ENCODE data around the gene SOHLH1.

Gene SOHLH1

DNA sequence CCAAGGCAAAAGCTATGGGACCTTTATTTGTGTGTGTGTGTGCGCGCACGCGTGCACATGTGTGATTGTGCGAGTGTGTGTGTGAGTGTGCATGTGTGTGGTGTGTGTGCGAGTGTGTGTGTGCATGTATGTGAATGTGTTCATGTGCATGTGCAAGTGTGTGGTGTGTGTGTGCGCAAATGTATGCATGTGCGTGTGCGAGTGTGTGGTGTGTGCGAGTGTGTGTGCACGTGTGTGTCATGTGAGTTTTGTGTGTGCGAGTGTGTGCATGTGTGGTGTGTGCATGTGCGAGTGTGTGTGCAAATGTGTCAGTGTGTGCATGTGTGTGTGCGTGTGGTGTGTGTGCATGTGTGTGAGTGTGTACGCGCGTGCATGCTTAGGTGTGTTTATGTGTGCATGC is 48.9 kb downstream of the SOHLH1 start:
- TF ChIP-seq, protein P1, sequence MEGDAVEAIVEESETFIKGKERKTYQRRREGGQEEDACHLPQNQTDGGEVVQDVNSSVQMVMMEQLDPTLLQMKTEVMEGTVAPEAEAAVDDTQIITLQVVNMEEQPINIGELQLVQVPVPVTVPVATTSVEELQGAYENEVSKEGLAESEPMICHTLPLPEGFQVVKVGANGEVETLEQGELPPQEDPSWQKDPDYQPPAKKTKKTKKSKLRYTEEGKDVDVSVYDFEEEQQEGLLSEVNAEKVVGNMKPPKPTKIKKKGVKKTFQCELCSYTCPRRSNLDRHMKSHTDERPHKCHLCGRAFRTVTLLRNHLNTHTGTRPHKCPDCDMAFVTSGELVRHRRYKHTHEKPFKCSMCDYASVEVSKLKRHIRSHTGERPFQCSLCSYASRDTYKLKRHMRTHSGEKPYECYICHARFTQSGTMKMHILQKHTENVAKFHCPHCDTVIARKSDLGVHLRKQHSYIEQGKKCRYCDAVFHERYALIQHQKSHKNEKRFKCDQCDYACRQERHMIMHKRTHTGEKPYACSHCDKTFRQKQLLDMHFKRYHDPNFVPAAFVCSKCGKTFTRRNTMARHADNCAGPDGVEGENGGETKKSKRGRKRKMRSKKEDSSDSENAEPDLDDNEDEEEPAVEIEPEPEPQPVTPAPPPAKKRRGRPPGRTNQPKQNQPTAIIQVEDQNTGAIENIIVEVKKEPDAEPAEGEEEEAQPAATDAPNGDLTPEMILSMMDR (IDR thresholded peaks at IDR 0.05): no peak
- TF ChIP-seq ZFX (IDR thresholded peaks at IDR 0.05; ENCODE audit: borderline replicate concordance): no peak
- no peak overlapping the region for H3K27ac ChIP-seq

DNA sequence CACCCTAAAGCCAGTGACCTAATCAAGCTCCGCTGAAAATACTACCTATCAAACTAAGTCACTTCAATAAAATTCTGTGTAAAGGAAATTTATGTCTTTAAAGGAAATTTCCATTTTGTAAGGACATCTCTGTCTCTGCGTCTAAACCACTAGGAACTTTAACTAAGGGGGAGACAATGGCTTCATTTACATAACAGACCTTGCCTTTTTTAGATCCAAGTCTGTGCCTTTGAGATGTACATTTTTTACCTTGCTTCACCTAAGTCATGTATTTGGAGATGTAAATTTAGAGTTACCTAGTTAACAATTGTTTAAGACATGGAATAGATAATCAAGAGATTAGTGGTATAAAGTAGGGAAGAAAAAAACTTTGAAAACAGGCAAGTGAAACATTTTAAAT is 49.8 kb downstream of the SOHLH1 start:
- no peak overlapping the region for H3K27ac ChIP-seq
- TF ChIP-seq ZFX (IDR thresholded peaks at IDR 0.05; ENCODE audit: borderline replicate concordance): no peak
- TF ChIP-seq, protein P1 (IDR thresholded peaks at IDR 0.05): no peak

DNA sequence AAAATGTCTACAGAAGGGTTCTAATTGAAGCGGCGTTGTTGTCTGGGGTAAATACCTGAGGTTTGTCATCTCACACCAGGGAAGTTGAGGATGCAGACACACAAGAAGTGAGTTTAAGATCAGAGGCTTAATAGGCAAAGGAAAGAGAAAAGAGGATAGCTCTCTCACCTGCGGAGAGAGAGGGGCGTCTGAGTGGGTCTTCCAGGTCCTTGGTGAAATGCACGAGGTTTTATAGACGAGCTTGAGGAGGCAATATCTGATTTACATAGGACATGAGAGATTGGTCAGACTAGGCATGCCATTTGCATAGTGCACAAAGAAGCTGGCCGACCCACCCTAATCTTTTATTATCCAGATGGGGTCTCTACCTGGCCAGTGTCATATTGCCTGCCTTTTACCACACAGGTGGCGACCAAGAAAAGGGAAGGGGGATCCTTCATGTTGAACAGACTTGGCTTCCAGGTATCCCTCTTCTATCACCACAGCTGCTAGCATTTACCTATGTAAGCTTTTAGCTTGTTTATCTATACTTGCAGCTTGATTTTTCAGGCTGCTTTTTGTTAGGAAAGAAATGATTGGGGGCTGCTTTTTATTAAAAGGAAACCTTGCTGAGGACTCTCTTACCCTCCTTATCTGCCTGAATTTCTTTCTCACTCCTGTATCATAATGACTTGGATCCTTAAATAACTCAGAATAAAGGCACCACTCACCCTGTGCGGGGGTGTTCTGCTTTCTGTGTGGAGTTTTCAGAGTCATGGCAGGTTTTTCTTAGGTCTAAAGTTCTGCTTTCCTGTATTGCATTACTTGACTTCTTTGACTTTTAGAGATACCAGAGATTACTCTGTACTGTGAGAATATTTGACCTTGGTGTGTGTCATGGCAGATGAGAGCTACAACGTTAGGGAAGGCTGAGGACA is 50.5 kb downstream of the SOHLH1 start:
- TF ChIP-seq, protein P1 (IDR thresholded peaks at IDR 0.05): no peak
- TF ChIP-seq ZFX (IDR thresholded peaks at IDR 0.05; ENCODE audit: borderline replicate concordance): no peak
- no peak overlapping the region for H3K27ac ChIP-seq

DNA sequence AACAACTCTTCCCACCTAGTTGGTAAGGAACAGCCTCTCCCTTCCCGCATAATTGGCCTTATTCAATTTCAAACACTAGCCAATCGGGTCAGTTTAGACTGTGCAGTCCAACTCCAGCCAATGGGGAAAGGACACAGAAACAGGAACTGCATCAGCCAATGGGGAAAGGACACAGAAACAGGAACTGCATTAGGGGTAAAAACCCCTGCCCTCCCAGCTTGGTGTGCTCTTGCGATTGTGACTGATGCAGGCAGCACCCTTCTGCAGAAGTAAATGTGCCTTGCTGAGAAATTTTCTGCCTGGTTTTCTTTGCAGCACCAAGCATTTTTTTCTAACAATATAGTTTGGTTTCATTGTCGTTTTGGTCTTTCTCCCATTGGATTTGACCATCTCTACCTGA is 51.4 kb downstream of the SOHLH1 start:
- H3K27ac ChIP-seq: no peak overlapping the region
- TF ChIP-seq, protein P1 (IDR thresholded peaks at IDR 0.05): no peak
- no peak for TF ChIP-seq ZFX (IDR thresholded peaks at IDR 0.05; ENCODE audit: borderline replicate concordance)

DNA sequence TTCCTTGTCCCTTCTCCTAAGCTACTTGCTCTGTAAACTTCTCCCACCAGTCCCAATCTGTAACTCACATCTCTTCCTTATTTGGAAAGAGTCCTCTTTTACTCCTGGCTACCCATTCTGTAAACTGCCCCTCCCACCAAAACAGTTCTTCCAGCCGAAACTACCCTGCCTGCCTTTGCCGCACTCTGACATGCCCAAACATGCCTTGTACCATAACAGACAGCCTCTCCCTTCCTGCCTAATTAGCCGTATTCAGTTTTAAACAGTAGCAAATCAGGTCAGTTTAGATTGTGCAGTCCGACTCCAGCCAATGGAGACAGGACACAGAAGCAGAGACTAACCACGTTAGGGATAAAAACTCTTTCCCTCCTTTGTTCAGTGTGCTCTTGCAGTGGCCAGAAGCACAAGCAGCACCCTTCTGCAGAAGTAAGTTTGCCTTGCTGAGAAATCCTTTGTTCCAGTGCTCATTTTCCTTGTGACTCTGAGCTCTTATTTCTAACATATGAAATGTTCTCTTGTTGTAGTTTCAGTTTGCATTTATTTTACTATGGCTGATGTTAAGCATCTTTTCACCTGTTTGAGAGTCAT is 54.6 kb downstream of the SOHLH1 start:
- no peak for TF ChIP-seq ZFX (IDR thresholded peaks at IDR 0.05; ENCODE audit: borderline replicate concordance)
- TF ChIP-seq, protein P1 (IDR thresholded peaks at IDR 0.05): no peak
- no peak overlapping the region for H3K27ac ChIP-seq
